GM23338 (cell line): ENCODE measurements around the gene CFP. TPM values are rescaled to one million over a fixed set of nuclear protein-coding genes. Genes with fewer than 3 reads are reported as not detected.

ENCODE experiments used
- ATAC-seq: fragments of 200-7000 bp; cut with Tn5 transposase; 3 replicates; pipeline ENCODE4 v1.9.1; 2020
- DNase-seq: peaks from one replicate; pipeline ENCODE4 v3.0.0-alpha.2; 2015; ENCODE audit warnings: low spot score
- H2AFZ ChIP-seq: fragments of 200-600 bp; sonication (generic); 2 replicates; pipeline ENCODE4 v1.8.0; 2016; ENCODE audit warnings: antibody characterized with exemption, mild to moderate bottlenecking, moderate library complexity
- H3F3A ChIP-seq: fragments of 200-600 bp; sonication (generic); replicated peaks from 2 replicates; pipeline ENCODE4 v1.8.0; 2017; ENCODE audit warnings: antibody characterized with exemption, mixed run types, low read depth
- H3K27ac ChIP-seq: fragments of 200-600 bp; sonication (generic); 2 replicates; pipeline ENCODE4 v1.6.1; 2016; ENCODE audit warnings: low read depth
- H3K27me3 ChIP-seq: fragments of 200-600 bp; sonication (generic); 2 replicates; pipeline ENCODE4 v1.8.0; 2016; ENCODE audit warnings: mild to moderate bottlenecking, mixed run types, moderate library complexity; ENCODE audit not compliant: insufficient read depth
- H3K36me3 ChIP-seq: fragments of 200-600 bp; sonication (generic); 2 replicates; pipeline ENCODE4 v1.8.0; 2016; ENCODE audit warnings: mild to moderate bottlenecking; ENCODE audit not compliant: insufficient read depth
- H3K4me1 ChIP-seq: fragments of 200-600 bp; sonication (generic); 2 replicates; pipeline ENCODE4 v1.8.0; 2016; ENCODE audit warnings: mild to moderate bottlenecking, moderate library complexity; ENCODE audit not compliant: insufficient read depth
- H3K4me2 ChIP-seq: fragments of 200-600 bp; sonication (generic); 2 replicates; pipeline ENCODE4 v1.7.1; 2017; ENCODE audit warnings: mixed run types
- H3K4me3 ChIP-seq: fragments of 200-600 bp; sonication (generic); 2 replicates; pipeline ENCODE4 v1.6.1; 2016; ENCODE audit warnings: mixed run types
- H3K79me2 ChIP-seq: fragments of 200-600 bp; sonication (generic); replicated peaks from 2 replicates; pipeline ENCODE4 v1.8.0; 2017; ENCODE audit warnings: mild to moderate bottlenecking; ENCODE audit not compliant: insufficient read depth
- H3K9me2 ChIP-seq: fragments of 200-600 bp; sonication (generic); 2 replicates; pipeline ENCODE4 v1.8.0; 2017; ENCODE audit not compliant: insufficient read depth
- H4K20me1 ChIP-seq: fragments of 200-600 bp; sonication (generic); replicated peaks from 2 replicates; pipeline ENCODE4 v1.8.0; 2017; ENCODE audit warnings: mild to moderate bottlenecking; ENCODE audit not compliant: insufficient read depth
- H3K27ac Mint-ChIP-seq: 2 replicates; pipeline ENCODE4 v1.8.0; 2020; ENCODE audit warnings: inconsistent platforms, mild to moderate bottlenecking, moderate library complexity, mixed read lengths
- H3K27me3 Mint-ChIP-seq: 3 replicates; pipeline ENCODE4 v1.8.0; 2022; ENCODE audit warnings: low read depth, mild to moderate bottlenecking, moderate library complexity, mixed read lengths, inconsistent platforms; ENCODE audit not compliant: insufficient read depth, poor library complexity
- H3K36me3 Mint-ChIP-seq: 3 replicates; pipeline ENCODE4 v1.8.0; 2021; ENCODE audit warnings: low read depth, mild to moderate bottlenecking, inconsistent platforms, moderate library complexity, mixed read lengths
- H3K4me1 Mint-ChIP-seq: 3 replicates; pipeline ENCODE4 v1.8.0; 2020; ENCODE audit warnings: mild to moderate bottlenecking, inconsistent platforms, mixed read lengths
- H3K4me3 Mint-ChIP-seq: 3 replicates; pipeline ENCODE4 v1.8.0; 2021; ENCODE audit warnings: moderate library complexity, mild to moderate bottlenecking, inconsistent platforms, mixed read lengths
- H3K9me3 Mint-ChIP-seq: 3 replicates; pipeline ENCODE4 v1.8.0; 2020; ENCODE audit warnings: moderate library complexity, mild to moderate bottlenecking, inconsistent platforms, mixed read lengths
- CREB1 ChIP-seq: fragments of 250-450 bp; sonication (Bioruptor Pico); IDR thresholded peaks from 2 replicates; pipeline ENCODE4 v1.5.0; 2020; ENCODE audit warnings: low read depth, mild to moderate bottlenecking, moderate library complexity
- CTCF ChIP-seq, 2 experiments: fragments of 200-600 bp in 1 of 2; sonication (generic) in 1 of 2; conservative IDR thresholded peaks; 2 replicates each; pipeline versions ENCODE4 v1.5.1 to v1.6.1; 2016 to 2017; ENCODE audit warnings: antibody characterized with exemption in 2 of 2, low read depth in 2 of 2, mild to moderate bottlenecking in 2 of 2, moderate library complexity in 1 of 2
- ETS1 ChIP-seq: IDR thresholded peaks from 2 replicates; pipeline ENCODE4 v1.6.1; 2016; ENCODE audit warnings: antibody characterized with exemption
- EZH2 ChIP-seq: fragments of 200-600 bp; sonication (generic); IDR thresholded peaks from one replicate; pipeline ENCODE4 v1.8.0; 2017; ENCODE audit warnings: antibody characterized with exemption, mild to moderate bottlenecking, low read depth; ENCODE audit not compliant: unreplicated experiment
- EZH2phosphoT487 ChIP-seq: fragments of 200-600 bp; sonication (generic); IDR thresholded peaks from one replicate; pipeline ENCODE4 v1.8.1; 2018; ENCODE audit warnings: antibody characterized with exemption; ENCODE audit not compliant: unreplicated experiment
- JUNB ChIP-seq: IDR thresholded peaks from one replicate; pipeline ENCODE4 v1.6.1; 2016; ENCODE audit warnings: antibody characterized with exemption; ENCODE audit not compliant: unreplicated experiment
- NANOG ChIP-seq: IDR thresholded peaks from 2 replicates; pipeline ENCODE4 v1.6.1; 2016; ENCODE audit warnings: antibody characterized with exemption, borderline replicate concordance
- POLR2AphosphoS5 ChIP-seq: IDR thresholded peaks from 2 replicates; pipeline ENCODE4 v1.6.1; 2016; ENCODE audit warnings: antibody characterized with exemption, low read depth
- STAT1 ChIP-seq: IDR thresholded peaks from one replicate; pipeline ENCODE4 v1.6.1; 2016; ENCODE audit warnings: antibody characterized with exemption; ENCODE audit not compliant: unreplicated experiment
- ZNF114 ChIP-seq: fragments of 250-450 bp; sonication (Bioruptor Pico); IDR thresholded peaks from 2 replicates; pipeline ENCODE4 v1.5.0; 2020; ENCODE audit warnings: mild to moderate bottlenecking, moderate library complexity
- ZNF331 ChIP-seq: fragments of 250-450 bp; sonication (Bioruptor Pico); IDR thresholded peaks from 2 replicates; pipeline ENCODE4 v1.5.0; 2020; ENCODE audit warnings: low read depth, mild to moderate bottlenecking, moderate library complexity
- polyA plus RNA-seq: library from polyadenylated mRNA; unstranded; fragments of >200 nt; fragmentation: Nextera tagmentation; extraction: Ambion mirVana; gene quantifications from 2 replicates; pipeline ENCODE4 v1.2.1, GENCODE V29; 2016
- total RNA-seq: library from RNA; depleted of rRNA; stranded (reverse); fragments of >200 nt; shearing (Covaris generic); gene quantifications from 2 replicates; pipeline ENCODE4 v1.2.3, GENCODE V29; 2014
- TF ChIP-seq, protein P1 (sequence below): IDR thresholded peaks from one replicate; pipeline ENCODE4 v1.6.1; 2018; ENCODE audit warnings: antibody characterized with exemption; ENCODE audit not compliant: unreplicated experiment
- TF ChIP-seq, protein P2 (sequence below): fragments of 250-450 bp; sonication (Bioruptor Pico); IDR thresholded peaks from 2 replicates; pipeline ENCODE4 v1.5.0; 2020; ENCODE audit warnings: mild to moderate bottlenecking, moderate library complexity

Gene CFP
- total and polyA plus RNA-seq, 2 experiments from 2014 or later: 2.1 to 2.2 TPM

- no peaks in the 10 kb centered on the region for H3K9me2 ChIP-seq
- peaks cover 14% of the 10 kb centered on the region for H3K27me3 Mint-ChIP-seq
- TF ChIP-seq, protein P1, sequence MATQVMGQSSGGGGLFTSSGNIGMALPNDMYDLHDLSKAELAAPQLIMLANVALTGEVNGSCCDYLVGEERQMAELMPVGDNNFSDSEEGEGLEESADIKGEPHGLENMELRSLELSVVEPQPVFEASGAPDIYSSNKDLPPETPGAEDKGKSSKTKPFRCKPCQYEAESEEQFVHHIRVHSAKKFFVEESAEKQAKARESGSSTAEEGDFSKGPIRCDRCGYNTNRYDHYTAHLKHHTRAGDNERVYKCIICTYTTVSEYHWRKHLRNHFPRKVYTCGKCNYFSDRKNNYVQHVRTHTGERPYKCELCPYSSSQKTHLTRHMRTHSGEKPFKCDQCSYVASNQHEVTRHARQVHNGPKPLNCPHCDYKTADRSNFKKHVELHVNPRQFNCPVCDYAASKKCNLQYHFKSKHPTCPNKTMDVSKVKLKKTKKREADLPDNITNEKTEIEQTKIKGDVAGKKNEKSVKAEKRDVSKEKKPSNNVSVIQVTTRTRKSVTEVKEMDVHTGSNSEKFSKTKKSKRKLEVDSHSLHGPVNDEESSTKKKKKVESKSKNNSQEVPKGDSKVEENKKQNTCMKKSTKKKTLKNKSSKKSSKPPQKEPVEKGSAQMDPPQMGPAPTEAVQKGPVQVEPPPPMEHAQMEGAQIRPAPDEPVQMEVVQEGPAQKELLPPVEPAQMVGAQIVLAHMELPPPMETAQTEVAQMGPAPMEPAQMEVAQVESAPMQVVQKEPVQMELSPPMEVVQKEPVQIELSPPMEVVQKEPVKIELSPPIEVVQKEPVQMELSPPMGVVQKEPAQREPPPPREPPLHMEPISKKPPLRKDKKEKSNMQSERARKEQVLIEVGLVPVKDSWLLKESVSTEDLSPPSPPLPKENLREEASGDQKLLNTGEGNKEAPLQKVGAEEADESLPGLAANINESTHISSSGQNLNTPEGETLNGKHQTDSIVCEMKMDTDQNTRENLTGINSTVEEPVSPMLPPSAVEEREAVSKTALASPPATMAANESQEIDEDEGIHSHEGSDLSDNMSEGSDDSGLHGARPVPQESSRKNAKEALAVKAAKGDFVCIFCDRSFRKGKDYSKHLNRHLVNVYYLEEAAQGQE: no peak
- TF ChIP-seq EZH2phosphoT487: no peak
- TF ChIP-seq, protein P2, sequence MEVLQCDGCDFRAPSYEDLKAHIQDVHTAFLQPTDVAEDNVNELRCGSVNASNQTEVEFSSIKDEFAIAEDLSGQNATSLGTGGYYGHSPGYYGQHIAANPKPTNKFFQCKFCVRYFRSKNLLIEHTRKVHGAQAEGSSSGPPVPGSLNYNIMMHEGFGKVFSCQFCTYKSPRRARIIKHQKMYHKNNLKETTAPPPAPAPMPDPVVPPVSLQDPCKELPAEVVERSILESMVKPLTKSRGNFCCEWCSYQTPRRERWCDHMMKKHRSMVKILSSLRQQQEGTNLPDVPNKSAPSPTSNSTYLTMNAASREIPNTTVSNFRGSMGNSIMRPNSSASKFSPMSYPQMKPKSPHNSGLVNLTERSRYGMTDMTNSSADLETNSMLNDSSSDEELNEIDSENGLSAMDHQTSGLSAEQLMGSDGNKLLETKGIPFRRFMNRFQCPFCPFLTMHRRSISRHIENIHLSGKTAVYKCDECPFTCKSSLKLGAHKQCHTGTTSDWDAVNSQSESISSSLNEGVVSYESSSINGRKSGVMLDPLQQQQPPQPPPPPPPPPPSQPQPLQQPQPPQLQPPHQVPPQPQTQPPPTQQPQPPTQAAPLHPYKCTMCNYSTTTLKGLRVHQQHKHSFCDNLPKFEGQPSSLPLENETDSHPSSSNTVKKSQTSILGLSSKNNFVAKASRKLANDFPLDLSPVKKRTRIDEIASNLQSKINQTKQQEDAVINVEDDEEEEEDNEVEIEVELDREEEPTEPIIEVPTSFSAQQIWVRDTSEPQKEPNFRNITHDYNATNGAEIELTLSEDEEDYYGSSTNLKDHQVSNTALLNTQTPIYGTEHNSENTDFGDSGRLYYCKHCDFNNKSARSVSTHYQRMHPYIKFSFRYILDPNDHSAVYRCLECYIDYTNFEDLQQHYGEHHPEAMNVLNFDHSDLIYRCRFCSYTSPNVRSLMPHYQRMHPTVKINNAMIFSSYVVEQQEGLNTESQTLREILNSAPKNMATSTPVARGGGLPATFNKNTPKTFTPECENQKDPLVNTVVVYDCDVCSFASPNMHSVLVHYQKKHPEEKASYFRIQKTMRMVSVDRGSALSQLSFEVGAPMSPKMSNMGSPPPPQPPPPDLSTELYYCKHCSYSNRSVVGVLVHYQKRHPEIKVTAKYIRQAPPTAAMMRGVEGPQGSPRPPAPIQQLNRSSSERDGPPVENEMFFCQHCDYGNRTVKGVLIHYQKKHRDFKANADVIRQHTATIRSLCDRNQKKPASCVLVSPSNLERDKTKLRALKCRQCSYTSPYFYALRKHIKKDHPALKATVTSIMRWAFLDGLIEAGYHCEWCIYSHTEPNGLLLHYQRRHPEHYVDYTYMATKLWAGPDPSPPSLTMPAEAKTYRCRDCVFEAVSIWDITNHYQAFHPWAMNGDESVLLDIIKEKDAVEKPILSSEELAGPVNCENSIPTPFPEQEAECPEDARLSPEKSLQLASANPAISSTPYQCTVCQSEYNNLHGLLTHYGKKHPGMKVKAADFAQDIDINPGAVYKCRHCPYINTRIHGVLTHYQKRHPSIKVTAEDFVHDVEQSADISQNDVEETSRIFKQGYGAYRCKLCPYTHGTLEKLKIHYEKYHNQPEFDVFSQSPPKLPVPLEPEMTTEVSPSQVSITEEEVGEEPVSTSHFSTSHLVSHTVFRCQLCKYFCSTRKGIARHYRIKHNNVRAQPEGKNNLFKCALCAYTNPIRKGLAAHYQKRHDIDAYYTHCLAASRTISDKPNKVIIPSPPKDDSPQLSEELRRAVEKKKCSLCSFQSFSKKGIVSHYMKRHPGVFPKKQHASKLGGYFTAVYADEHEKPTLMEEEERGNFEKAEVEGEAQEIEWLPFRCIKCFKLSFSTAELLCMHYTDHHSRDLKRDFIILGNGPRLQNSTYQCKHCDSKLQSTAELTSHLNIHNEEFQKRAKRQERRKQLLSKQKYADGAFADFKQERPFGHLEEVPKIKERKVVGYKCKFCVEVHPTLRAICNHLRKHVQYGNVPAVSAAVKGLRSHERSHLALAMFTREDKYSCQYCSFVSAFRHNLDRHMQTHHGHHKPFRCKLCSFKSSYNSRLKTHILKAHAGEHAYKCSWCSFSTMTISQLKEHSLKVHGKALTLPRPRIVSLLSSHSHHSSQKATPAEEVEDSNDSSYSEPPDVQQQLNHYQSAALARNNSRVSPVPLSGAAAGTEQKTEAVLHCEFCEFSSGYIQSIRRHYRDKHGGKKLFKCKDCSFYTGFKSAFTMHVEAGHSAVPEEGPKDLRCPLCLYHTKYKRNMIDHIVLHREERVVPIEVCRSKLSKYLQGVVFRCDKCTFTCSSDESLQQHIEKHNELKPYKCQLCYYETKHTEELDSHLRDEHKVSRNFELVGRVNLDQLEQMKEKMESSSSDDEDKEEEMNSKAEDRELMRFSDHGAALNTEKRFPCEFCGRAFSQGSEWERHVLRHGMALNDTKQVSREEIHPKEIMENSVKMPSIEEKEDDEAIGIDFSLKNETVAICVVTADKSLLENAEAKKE (CRISPR knock-in tag): no peak
- no peak for TF ChIP-seq NANOG
- no peak for TF ChIP-seq EZH2
- TF ChIP-seq CREB1 (CRISPR knock-in tag): no peak
- TF ChIP-seq ETS1: no peak
- no peak for TF ChIP-seq JUNB
- no peak for TF ChIP-seq POLR2AphosphoS5
- TF ChIP-seq ZNF114 (CRISPR knock-in tag): no peak
- no peak for TF ChIP-seq STAT1
- TF ChIP-seq ZNF331 (CRISPR knock-in tag): no peak
- TF ChIP-seq CTCF (conservative IDR thresholded peaks at IDR 0.05; ENCODE audit: low read depth in 2 of 2): no peak
- no peaks in the 10 kb centered on the region for H3K27me3 ChIP-seq
- no peak overlapping the region for H3K4me2 ChIP-seq
- no peak overlapping the region for H3K27ac ChIP-seq
- H3K4me1 ChIP-seq: no peaks in the 10 kb centered on the region
- H3K79me2 ChIP-seq: no peaks in the 10 kb centered on the region
- H3K4me1 Mint-ChIP-seq: peaks cover 12% of the 10 kb centered on the region
- no peak for ATAC-seq
- H3K4me3 ChIP-seq: no peak overlapping the region
- H3K9me3 Mint-ChIP-seq: no peaks in the 10 kb centered on the region
- no peak overlapping the region for H3K4me3 Mint-ChIP-seq
- no peak for DNase-seq
- H3K36me3 ChIP-seq: no peaks in the 10 kb centered on the region
- H3K36me3 Mint-ChIP-seq: peaks cover 5% of the 10 kb centered on the region; the same call in 1 of the 3 replicates
- no peaks in the 10 kb centered on the region for H3F3A ChIP-seq
- no peaks in the 10 kb centered on the region for H4K20me1 ChIP-seq
- H3K27ac Mint-ChIP-seq: no peak overlapping the region
- H2AFZ ChIP-seq: no peak overlapping the region
Measured at GRCh38 chrX:47587906-47588735, 41.6 kb downstream of the CFP start.
